Measurements from ENCODE around the gene DCAF8.

DNA sequence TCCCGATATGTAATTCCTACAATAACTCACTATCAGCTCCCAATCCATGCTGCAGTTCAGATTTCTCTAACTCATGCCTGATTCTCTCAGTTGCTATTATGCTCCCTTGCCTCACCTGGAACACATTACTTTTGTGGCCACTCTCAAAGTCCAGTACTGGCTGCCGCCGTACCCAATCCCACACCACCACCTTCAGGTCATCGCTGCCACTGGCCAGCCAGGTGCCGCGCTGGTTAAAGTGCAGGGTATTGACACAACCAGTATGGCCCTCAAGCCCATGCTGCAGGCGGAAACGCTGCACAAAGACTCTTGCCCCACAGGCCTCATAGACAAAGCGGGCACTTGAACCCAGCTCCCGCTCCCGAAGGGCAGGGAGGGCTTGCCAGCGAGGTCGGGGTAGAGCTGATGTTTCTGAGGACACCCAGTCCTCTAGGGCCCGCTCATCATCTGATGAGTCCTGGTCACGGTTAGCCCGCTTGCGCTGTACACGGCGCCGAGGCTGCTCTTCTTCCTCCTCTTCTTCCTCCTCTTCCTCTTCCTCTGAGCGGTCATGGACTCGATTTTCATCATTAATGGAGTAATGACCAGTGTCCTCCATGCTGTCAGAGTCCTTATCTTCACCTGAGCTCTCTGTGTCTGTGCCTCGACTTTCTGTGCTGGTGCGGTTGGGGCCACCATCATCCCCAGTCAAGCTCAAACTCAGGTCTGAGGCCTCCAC, 22.6 kb downstream of the DCAF8 start:
- TF ChIP-seq, protein P1, sequence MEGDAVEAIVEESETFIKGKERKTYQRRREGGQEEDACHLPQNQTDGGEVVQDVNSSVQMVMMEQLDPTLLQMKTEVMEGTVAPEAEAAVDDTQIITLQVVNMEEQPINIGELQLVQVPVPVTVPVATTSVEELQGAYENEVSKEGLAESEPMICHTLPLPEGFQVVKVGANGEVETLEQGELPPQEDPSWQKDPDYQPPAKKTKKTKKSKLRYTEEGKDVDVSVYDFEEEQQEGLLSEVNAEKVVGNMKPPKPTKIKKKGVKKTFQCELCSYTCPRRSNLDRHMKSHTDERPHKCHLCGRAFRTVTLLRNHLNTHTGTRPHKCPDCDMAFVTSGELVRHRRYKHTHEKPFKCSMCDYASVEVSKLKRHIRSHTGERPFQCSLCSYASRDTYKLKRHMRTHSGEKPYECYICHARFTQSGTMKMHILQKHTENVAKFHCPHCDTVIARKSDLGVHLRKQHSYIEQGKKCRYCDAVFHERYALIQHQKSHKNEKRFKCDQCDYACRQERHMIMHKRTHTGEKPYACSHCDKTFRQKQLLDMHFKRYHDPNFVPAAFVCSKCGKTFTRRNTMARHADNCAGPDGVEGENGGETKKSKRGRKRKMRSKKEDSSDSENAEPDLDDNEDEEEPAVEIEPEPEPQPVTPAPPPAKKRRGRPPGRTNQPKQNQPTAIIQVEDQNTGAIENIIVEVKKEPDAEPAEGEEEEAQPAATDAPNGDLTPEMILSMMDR (IDR thresholded peaks at IDR 0.05; ENCODE audit: low read length) = no peak
- TF ChIP-seq EZH2 (IDR thresholded peaks at IDR 0.05; ENCODE audit: borderline replicate concordance, low read length) = no peak
